GM12874 (cell line): Measurements from ENCODE around the gene STX1B.

Experiments
- TF ChIP-seq, protein P1 (sequence below): IDR thresholded peaks from 2 replicates; pipeline ENCODE4 v1.5.1; 2011; ENCODE audit warnings: low read depth, mild to moderate bottlenecking, control low read depth, low read length, moderate library complexity; ENCODE audit not compliant: insufficient read depth

The STX1B gene

DNA sequence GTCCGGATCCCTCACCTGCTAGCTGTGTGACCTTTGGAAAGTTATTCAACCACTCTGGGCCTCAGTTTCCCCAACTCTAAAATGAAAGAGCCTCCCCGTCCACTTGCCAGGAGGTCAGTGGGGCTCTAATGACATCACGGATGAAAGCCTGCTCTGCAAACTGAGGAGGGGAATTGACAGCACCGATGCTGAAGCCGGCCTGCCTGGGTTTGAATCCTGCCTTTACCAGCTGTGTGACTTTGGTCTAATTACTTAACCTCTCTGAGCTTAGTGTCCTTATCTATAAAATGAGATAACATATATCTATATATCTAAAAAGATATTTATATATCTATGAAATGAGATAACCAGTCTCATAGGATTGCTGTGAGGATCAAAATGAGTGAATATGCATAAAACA is 1.9 kb downstream of the STX1B start:
- TF ChIP-seq, protein P1, sequence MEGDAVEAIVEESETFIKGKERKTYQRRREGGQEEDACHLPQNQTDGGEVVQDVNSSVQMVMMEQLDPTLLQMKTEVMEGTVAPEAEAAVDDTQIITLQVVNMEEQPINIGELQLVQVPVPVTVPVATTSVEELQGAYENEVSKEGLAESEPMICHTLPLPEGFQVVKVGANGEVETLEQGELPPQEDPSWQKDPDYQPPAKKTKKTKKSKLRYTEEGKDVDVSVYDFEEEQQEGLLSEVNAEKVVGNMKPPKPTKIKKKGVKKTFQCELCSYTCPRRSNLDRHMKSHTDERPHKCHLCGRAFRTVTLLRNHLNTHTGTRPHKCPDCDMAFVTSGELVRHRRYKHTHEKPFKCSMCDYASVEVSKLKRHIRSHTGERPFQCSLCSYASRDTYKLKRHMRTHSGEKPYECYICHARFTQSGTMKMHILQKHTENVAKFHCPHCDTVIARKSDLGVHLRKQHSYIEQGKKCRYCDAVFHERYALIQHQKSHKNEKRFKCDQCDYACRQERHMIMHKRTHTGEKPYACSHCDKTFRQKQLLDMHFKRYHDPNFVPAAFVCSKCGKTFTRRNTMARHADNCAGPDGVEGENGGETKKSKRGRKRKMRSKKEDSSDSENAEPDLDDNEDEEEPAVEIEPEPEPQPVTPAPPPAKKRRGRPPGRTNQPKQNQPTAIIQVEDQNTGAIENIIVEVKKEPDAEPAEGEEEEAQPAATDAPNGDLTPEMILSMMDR, result no peak

DNA sequence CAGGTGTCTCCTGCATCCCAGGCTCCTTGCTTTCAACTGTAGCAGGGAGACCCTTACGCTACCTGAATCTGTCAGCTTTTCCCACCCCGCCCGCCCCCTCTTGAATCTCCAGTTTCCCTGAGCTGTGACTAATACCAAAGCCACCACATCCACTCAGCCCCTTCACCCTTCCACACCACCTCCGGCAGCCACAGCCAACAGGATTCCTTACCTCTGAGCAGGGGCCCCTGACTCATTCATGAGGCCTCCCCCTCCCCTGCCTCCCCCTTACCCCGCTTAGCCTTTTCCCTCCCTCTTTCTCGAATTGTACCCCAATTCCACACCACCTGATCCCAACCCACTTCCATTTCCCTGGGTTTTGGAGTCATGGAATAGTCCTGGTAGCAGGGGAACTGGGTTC is 2.3 kb downstream of the STX1B start:
- TF ChIP-seq, protein P1, result no peak

DNA sequence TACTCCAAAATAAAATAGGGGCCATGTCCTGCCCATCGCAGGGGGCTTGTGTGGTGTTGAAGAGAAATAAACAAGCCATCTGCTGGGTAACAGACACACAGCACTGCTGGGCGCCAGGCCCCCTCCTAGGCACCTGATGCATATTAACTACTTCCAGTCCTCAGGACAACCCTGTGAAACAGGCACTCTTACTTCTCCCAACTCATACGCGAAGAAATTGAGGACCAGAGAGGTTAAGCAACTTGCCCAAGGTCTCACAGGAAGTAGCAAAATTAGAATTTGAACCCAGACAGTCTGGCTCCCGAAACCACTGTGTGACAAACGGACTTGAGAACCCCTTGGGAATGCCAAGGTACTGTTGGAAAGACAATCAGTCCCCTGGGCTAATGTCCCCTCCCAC is 2.8 kb downstream of the STX1B start:
- TF ChIP-seq, protein P1, result no peak

DNA sequence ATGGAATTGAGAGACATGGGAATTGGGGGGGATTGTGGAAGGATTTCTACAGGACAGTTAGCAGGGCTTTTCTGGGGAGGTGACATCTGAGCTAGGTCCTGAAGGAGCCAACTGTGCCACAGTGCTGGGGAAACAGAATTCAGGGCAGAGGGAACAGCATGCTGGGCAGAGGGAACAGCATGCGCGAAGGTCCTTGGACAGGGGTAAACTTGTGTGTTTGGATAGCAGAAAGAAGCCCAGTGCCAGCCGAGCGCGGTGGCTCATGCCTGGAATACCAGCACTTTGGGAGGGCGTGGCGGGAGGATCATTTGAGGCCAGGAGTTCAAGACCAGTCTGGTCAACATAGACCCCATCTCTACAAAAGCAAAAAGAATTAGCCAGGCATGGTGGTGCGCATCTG is 3.8 kb downstream of the STX1B start:
- TF ChIP-seq, protein P1, result no peak

DNA sequence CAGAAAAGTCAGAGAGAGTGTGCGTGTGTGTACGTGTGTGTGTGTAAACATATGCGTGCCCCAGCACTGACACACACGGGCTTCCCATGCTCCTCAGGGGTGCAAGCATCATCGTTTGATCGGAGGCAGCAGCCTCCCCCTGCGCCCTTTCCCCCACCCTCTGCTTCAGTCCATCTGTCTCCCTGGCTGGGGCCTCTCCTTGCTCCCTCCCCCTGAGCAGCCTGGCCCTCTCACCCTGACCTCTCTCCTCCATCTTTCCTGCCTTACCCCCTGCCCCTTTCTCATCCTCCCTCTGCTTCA is 4.4 kb downstream of the STX1B start:
- TF ChIP-seq, protein P1, result no peak

DNA sequence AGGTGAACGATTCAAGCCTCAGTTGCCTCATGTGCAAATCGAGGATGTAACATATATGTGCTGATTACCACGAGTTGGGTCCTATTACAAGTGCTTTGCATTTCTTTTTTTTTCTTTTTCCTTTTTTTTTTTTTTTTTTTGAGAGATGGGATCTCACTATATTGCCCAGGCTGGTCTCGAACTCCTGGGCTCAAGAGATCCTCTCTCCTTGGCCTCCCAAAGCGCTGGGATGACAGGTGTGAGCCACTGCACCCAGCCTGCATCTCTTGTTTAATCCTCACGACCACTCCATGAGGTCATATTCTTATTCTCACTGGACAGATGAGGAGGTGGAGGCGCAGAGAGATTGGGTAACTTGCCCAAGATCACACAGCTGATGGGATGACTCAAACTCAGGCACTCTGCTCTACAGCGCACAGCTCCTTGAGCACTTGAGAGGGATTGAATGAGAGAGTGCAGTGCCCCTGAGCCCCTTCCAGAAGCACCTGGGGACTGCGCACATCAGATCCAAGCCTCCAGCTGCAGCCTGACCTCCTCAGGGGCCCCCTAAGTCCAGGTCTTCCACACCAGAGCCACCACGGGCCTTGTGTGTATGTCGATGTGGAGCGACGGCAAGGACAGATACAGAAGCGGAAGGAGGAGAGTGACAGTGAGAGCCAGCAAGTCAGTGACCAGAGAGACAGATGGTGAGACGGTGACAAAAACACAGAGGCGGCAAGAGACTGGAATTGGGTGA is 4.9 kb downstream of the STX1B start:
- TF ChIP-seq, protein P1, result no peak

DNA sequence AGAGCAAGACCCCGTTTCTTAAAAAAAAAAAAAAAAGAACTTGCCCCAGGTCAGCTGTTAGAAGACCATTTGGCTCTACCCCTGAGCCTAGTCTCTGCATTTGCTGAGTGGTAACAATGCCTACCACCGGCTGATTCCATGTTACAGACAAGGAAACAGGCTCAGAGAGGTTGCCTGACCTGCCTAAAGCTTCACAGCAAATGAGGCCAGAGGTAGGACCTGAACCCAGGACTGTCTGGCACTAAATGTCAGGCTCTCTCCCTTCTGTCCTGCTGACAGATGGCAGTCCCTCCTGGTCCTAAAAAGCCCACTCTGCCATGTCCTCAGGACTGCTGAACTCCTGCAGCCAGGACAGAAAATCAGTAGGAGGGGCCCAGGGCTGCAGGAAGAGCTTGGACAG is 5.8 kb downstream of the STX1B start:
- TF ChIP-seq, protein P1, result no peak

DNA sequence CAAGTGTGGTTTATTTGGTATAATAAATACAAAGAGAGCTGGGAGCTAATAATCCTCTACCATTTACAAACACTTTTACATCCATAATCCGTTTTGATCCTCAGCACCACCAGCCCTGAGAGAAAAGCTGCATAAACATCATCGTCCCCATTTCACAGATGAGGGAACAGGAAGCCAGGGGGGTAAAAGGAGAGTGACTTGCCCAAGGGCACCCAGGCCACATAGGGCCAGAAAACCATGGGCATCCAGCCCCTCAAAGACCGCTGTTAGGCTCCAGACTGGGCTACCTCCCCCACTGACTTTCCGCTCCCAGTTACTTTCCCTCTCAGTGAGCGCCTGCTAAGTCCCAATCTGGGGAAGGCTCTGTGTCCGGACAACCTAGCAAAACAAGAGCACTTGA is 6.7 kb downstream of the STX1B start:
- TF ChIP-seq, protein P1, result no peak
